GM18868 (cell line): Measurements from ENCODE around the gene EBI3.
"Not testable (repeated sequence)": the region's sequence is repeated elsewhere in the genome, so short reads cannot be mapped to it uniquely, and the experiment has no call there.

Source experiments
- ATAC-seq: cut with Tn5 transposase; IDR thresholded peaks from one replicate; pipeline ENCODE4 v1.9.1; 2021; ENCODE audit warnings: mild to moderate bottlenecking, moderate library complexity; ENCODE audit not compliant: unreplicated experiment

EBI3 gene

GRCh38 chr19:4229179-4229931 lies at the start of gene EBI3:
Gene EBI3 (plus strand): TSS chr19:4229523. CDS start chr19:4229551, 28 bp downstream.
- peak; percentile 75 for ATAC-seq

GRCh38 chr19:4181053-4181508 lies 48.2 kb upstream of the EBI3 start:
- ATAC-seq: no peak

- ATAC-seq: peak; percentile 70
Measured at GRCh38 chr19:4182084-4182810, 47.1 kb upstream of the EBI3 start, which contains the start of the genes ANKRD24 and SIRT6. Gene ANKRD24 (plus strand): TSS chr19:4182689. CDS start chr19:4186426, 3,737 bp downstream. Gene SIRT6 (minus strand): TSS chr19:4182563. CDS start chr19:4182539, 24 bp downstream.

- ATAC-seq: no peak
Measured at GRCh38 chr19:4183967-4184717, 45.2 kb upstream of the EBI3 start.

- ATAC-seq: no peak
Measured at GRCh38 chr19:4184718-4185352, 44.5 kb upstream of the EBI3 start.

GRCh38 chr19:4185413-4186086 lies 43.8 kb upstream of the EBI3 start:
- no peak for ATAC-seq

- ATAC-seq: no peak
Measured at GRCh38 chr19:4186087-4186993, 43.0 kb upstream of the EBI3 start.

- ATAC-seq: no peak
Measured at GRCh38 chr19:4187313-4188122, 41.8 kb upstream of the EBI3 start.

- ATAC-seq: no peak
Measured at GRCh38 chr19:4189641-4190040, 39.7 kb upstream of the EBI3 start.

GRCh38 chr19:4192537-4192936 lies 36.8 kb upstream of the EBI3 start:
- not testable (repeated sequence) for ATAC-seq

GRCh38 chr19:4194353-4194752 lies 35.0 kb upstream of the EBI3 start:
- ATAC-seq: no peak

GRCh38 chr19:4196009-4196408 lies 33.3 kb upstream of the EBI3 start:
- no peak for ATAC-seq

- ATAC-seq: no peak
Measured at GRCh38 chr19:4196587-4197148, 32.7 kb upstream of the EBI3 start.

- no peak for ATAC-seq
Measured at GRCh38 chr19:4197228-4197624, 32.1 kb upstream of the EBI3 start.

GRCh38 chr19:4197625-4198466 lies 31.5 kb upstream of the EBI3 start:
- no peak for ATAC-seq

GRCh38 chr19:4198467-4199126 lies 30.7 kb upstream of the EBI3 start:
- ATAC-seq: no peak
